CD4-positive, alpha-beta T cell (primary cell): ENCODE measurements around the gene PTPN9. TPM values are rescaled to one million over a fixed set of nuclear protein-coding genes. Genes with fewer than 3 reads are reported as not detected.
"Not testable (repeated sequence)": the region's sequence is repeated elsewhere in the genome, so short reads cannot be mapped to it uniquely, and the experiment has no call there.

Source experiments
- ATAC-seq: fragments of 200-7000 bp; cut with Tn5 transposase; one replicate; pipeline ENCODE4 v1.10.0; 2022; ENCODE audit warnings: mild to moderate bottlenecking; ENCODE audit not compliant: poor library complexity
- CTCF ChIA-PET: fragments of 350-600 bp; sonication (Branson Sonifier 250); formaldehyde crosslinking; loops from one replicate; lab custom pipeline; 2021; ENCODE audit warnings: antibody characterized with exemption, inconsistent platforms; lab: Charles Lee
- POLR2A ChIA-PET: fragments of 350-600 bp; sonication (Branson Sonifier 250); formaldehyde crosslinking; loops from one replicate; lab custom pipeline; 2021; ENCODE audit warnings: antibody characterized with exemption, inconsistent platforms; lab: Charles Lee
- DNase-seq, 14 experiments: peaks; one replicate each; pipeline ENCODE4 v3.0.0-alpha.2; 2013 to 2020; ENCODE audit warnings: mixed read lengths in 2 of 14
- H3K27ac ChIP-seq, 2 donors: one replicate each; pipeline versions ENCODE4 v1.5.1 to v1.7.0; 2013; ENCODE audit warnings: low read length in 2 of 2, low read depth in 1 of 2, mild to moderate bottlenecking in 1 of 2
- H3K27me3 ChIP-seq, 2 experiments: 1 replicate in 1 of 2; 2 replicates in 1 of 2; pipeline versions ENCODE4 v1.6.1 to v1.7.0; 2013; ENCODE audit warnings: low read length in 2 of 2, control low read depth in 1 of 2, mild to moderate bottlenecking in 1 of 2, moderate library complexity in 1 of 2; ENCODE audit not compliant: insufficient read depth in 2 of 2, control insufficient read depth in 1 of 2
- H3K36me3 ChIP-seq: one replicate; pipeline ENCODE4 v1.6.1; 2013; ENCODE audit warnings: low read length, control low read depth; ENCODE audit not compliant: insufficient read depth
- H3K4me1 ChIP-seq: one replicate; pipeline ENCODE4 v1.6.1; 2013; ENCODE audit warnings: low read length, control low read depth; ENCODE audit not compliant: insufficient read depth
- H3K4me3 ChIP-seq: one replicate; pipeline ENCODE4 v1.5.1; 2013; ENCODE audit warnings: mild to moderate bottlenecking, low read length, moderate library complexity
- H3K9me3 ChIP-seq, 2 experiments: 1 replicate in 1 of 2; 2 replicates in 1 of 2; pipeline versions ENCODE4 v1.6.1 to v1.7.0; 2013; ENCODE audit warnings: low read length in 2 of 2, mild to moderate bottlenecking in 2 of 2, control low read depth in 1 of 2, moderate library complexity in 1 of 2; ENCODE audit not compliant: control insufficient read depth in 1 of 2, insufficient read depth in 1 of 2
- H3K27ac Mint-ChIP-seq: one replicate; pipeline ENCODE4 v1.8.0; 2020; ENCODE audit warnings: mixed read lengths
- H3K27me3 Mint-ChIP-seq: one replicate; pipeline ENCODE4 v1.8.0; 2021; ENCODE audit warnings: mixed read lengths
- H3K36me3 Mint-ChIP-seq: one replicate; pipeline ENCODE4 v1.8.0; 2021; ENCODE audit warnings: low read depth, mixed read lengths
- H3K4me1 Mint-ChIP-seq: one replicate; pipeline ENCODE4 v1.8.0; 2021; ENCODE audit warnings: low read depth, mixed read lengths
- H3K4me3 Mint-ChIP-seq: one replicate; pipeline ENCODE4 v1.8.0; 2020; ENCODE audit warnings: mild to moderate bottlenecking, mixed read lengths
- H3K9me3 Mint-ChIP-seq: one replicate; pipeline ENCODE4 v1.8.0; 2020; ENCODE audit warnings: mixed read lengths
- intact Hi-C, 2 experiments: fragments of 100-400 bp; cut with DNase I in 1 of 2; cut with micrococcal nuclease in 1 of 2; formaldehyde crosslinking; loops; one replicate each; pipeline versions ENCODE4 v1.15.1 to v1.9.0; 2023 to 2025; cut with DNase I, micrococcal nuclease
- total RNA-seq, 174 experiments: library from RNA in 2 of 174; stranded (reverse) in 2 of 174; gene quantifications; one replicate each; pipeline ENCODE4 v1.2.3 and lab custom pipeline; 2021 to 2026
- TF ChIP-seq, protein P1 (sequence below): fragments of 200-600 bp; IDR thresholded peaks from one replicate; pipeline ENCODE4 v1.8.0; 2022; ENCODE audit warnings: antibody characterized with exemption, mild to moderate bottlenecking

Gene PTPN9
- total RNA-seq, 2 experiments from 2014 or later: 8.1 to 8.2 TPM

DNA sequence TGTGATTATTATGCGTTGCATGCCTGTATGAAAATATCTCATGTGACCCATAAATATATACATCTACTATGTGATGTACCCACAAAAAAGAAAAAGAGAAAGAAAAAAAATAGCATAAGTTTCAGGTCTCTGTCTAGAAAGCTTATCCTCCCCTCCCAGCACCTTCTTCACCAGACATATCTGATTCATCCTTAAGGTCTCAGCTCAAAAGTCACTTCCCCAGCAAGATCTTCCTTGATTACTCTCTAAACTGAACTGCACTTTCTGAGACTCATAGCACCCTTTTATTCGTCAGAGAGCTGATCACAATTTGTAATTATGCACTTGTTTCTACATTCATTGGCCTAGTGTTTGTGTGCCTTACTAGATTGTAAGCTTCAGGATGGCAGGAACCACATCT lies 11.1 kb upstream of the PTPN9 start:
- no peaks in the 10 kb centered on the region for H3K9me3 ChIP-seq
- H3K27ac ChIP-seq: no peak overlapping the region
- no peaks in the 10 kb centered on the region for H3K9me3 Mint-ChIP-seq
- ChIA-PET CTCF (interaction anchor here (1.1 kb wide), 1 partner anchor 58 kb away, joined by 3 read pairs; no protein-coding TSS in a partner anchor), POLR2A (no interaction called here)
- H3K27me3 Mint-ChIP-seq: no peaks in the 10 kb centered on the region
- H3K4me3 ChIP-seq: no peak overlapping the region
- H3K4me1 ChIP-seq: no peaks in the 10 kb centered on the region
- peaks cover 13% of the 10 kb centered on the region for H3K36me3 ChIP-seq
- peaks cover 27% of the 10 kb centered on the region for H3K36me3 Mint-ChIP-seq
- ATAC-seq: no peak
- no peak overlapping the region for H3K4me3 Mint-ChIP-seq
- H3K27me3 ChIP-seq: no peaks in the 10 kb centered on the region
- TF ChIP-seq, protein P1, sequence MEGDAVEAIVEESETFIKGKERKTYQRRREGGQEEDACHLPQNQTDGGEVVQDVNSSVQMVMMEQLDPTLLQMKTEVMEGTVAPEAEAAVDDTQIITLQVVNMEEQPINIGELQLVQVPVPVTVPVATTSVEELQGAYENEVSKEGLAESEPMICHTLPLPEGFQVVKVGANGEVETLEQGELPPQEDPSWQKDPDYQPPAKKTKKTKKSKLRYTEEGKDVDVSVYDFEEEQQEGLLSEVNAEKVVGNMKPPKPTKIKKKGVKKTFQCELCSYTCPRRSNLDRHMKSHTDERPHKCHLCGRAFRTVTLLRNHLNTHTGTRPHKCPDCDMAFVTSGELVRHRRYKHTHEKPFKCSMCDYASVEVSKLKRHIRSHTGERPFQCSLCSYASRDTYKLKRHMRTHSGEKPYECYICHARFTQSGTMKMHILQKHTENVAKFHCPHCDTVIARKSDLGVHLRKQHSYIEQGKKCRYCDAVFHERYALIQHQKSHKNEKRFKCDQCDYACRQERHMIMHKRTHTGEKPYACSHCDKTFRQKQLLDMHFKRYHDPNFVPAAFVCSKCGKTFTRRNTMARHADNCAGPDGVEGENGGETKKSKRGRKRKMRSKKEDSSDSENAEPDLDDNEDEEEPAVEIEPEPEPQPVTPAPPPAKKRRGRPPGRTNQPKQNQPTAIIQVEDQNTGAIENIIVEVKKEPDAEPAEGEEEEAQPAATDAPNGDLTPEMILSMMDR: no peak
- intact Hi-C loops: no loop called here
- H3K4me1 Mint-ChIP-seq: peaks cover 13% of the 10 kb centered on the region
- no peak overlapping the region for H3K27ac Mint-ChIP-seq
- DNase-seq: no peak

DNA sequence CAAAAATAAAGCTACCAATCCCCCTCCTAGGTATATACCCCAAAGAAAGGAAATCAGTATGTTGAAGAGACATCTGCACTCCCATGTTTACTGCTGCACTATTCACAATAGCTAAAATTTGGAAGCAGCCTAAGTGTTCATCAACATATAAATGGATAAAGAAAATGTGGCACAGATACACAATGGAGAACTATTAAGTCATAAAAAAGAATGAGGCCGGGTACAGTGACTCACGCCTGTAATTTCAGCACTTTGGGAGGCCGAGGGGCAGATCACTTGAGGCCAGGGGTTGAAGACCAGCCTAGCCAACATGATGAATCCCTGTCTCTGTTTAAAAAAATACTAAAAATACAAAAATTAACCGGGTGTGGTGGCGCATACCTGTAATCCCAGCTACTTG lies 10.0 kb upstream of the PTPN9 start:
- H3K36me3 Mint-ChIP-seq: peaks cover 20% of the 10 kb centered on the region
- ChIA-PET CTCF (interaction anchor here (0.9 kb wide), 1 partner anchor 9 kb away, joined by 3 read pairs; no protein-coding TSS in a partner anchor), POLR2A (no interaction called here)
- H3K9me3 Mint-ChIP-seq: no peaks in the 10 kb centered on the region
- Histone ChIP-seq H3K4me3 (no peak overlapping the region), H3K9me3 (no peaks in the 10 kb centered on the region), H3K36me3 (peaks cover 6% of the 10 kb centered on the region), H3K27me3 (no peaks in the 10 kb centered on the region), H3K27ac (no peak overlapping the region), H3K4me1 (no peaks in the 10 kb centered on the region)
- H3K4me1 Mint-ChIP-seq: peaks cover 13% of the 10 kb centered on the region
- H3K4me3 Mint-ChIP-seq: no peak overlapping the region
- ATAC-seq: no peak
- DNase-seq: no peak
- TF ChIP-seq, protein P1: no peak
- intact Hi-C loops: no loop called here
- H3K27ac Mint-ChIP-seq: no peak overlapping the region
- H3K27me3 Mint-ChIP-seq: no peaks in the 10 kb centered on the region

DNA sequence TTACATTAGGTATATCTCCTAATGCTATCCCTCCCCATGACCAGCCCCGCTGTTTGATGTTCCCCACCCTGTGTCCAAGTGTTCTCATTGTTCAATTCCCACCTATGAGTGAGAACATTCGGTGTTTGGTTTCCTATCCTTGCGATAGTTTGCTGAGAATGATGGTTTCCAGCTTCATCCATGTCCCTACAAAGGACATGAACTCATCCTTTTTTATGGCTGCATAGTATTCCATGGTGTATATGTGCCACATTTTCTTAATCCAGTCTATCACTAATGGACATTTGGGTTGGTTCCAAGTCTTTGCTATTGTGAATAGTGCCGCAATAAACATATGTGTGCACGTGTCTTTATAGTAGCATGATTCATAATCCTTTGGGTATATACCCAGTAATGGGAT lies 7.3 kb upstream of the PTPN9 start:
- H3K4me1 ChIP-seq, H3K9me3 Mint-ChIP-seq, H3K27me3 ChIP-seq, CTCF ChIA-PET, H3K4me3 Mint-ChIP-seq, ATAC-seq, H3K36me3 ChIP-seq, H3K27ac Mint-ChIP-seq, intact Hi-C loops, H3K27ac ChIP-seq, H3K27me3 Mint-ChIP-seq, POLR2A ChIA-PET, H3K4me3 ChIP-seq, DNase-seq, H3K9me3 ChIP-seq: not testable (repeated sequence)
- Mint-ChIP-seq H3K4me1 (peaks cover 13% of the 10 kb centered on the region), H3K36me3 (peaks cover 13% of the 10 kb centered on the region)

DNA sequence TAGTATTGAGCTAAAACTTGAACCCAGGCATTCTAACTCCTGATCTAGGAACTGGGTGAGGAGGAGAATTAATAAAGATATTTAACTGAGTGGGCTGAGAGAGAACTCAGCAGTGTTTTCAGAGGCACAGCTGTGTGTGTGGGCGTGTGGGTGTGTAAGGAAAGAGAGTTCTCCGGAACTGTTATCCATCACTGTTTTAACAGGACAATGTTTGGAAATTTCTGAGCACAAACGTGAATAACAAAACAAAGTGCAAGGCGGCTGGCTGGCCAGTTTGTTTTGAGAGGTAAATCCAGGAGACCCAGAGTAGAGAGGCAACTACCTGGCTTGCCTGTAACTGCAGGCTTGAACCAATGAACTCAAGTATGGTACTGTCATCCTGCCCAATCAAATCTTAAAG lies 5.0 kb upstream of the PTPN9 start:
- peaks cover 12% of the 10 kb centered on the region for H3K4me1 Mint-ChIP-seq
- Histone ChIP-seq H3K27me3 (no peaks in the 10 kb centered on the region), H3K4me3 (no peak overlapping the region), H3K27ac (no peak overlapping the region), H3K9me3 (no peaks in the 10 kb centered on the region), H3K4me1 (peaks cover 9% of the 10 kb centered on the region), H3K36me3 (no peaks in the 10 kb centered on the region)
- H3K4me3 Mint-ChIP-seq: no peak overlapping the region
- ATAC-seq: no peak
- intact Hi-C loops: loop anchor here in 1 of 2 experiments (5.0 kb wide), 1 partner anchor 127 kb away; no protein-coding TSS in a partner anchor
- H3K27me3 Mint-ChIP-seq: no peaks in the 10 kb centered on the region
- peaks cover 13% of the 10 kb centered on the region for H3K36me3 Mint-ChIP-seq
- ChIA-PET CTCF (no interaction called here), POLR2A (interaction anchor here (1.5 kb wide), 1 partner anchor 56 kb away, joined by 3 read pairs; the partner anchor contains the start of gene IMP3)
- DNase-seq: no peak
- no peak overlapping the region for H3K27ac Mint-ChIP-seq
- no peaks in the 10 kb centered on the region for H3K9me3 Mint-ChIP-seq
- TF ChIP-seq, protein P1: no peak
